HCT116 (cell line): ENCODE measurements around the gene TDRD3. TPM values are rescaled to one million over a fixed set of nuclear protein-coding genes. Genes with fewer than 3 reads are reported as not detected.

Experiments
- ATAC-seq: fragments of 200-7000 bp; cut with Tn5 transposase; 2 replicates; pipeline ENCODE4 v1.9.1; 2020; ENCODE audit warnings: mild to moderate bottlenecking, moderate library complexity
- BruUV-seq: library from RNA; stranded (reverse); fragments of 400-500 nt; replicated peaks from 2 replicates; lab custom pipeline; 2021; lab: Mats Ljungman, UMichigan
- CTCF ChIA-PET: fragments of 300-600 bp; sonication (Branson Sonifier 250); formaldehyde crosslinking; loops from one replicate; lab custom pipeline; 2021; ENCODE audit warnings: antibody characterized with exemption; lab: Charles Lee
- POLR2A ChIA-PET: fragments of 300-600, 350-600 bp; sonication (Branson Sonifier 250); formaldehyde crosslinking; loops from one replicate; lab custom pipeline; 2021; ENCODE audit warnings: antibody characterized with exemption; lab: Charles Lee
- RAD21 ChIA-PET, 2 experiments: fragments of 300-600 bp; sonication (Branson Sonifier 250); formaldehyde crosslinking; loops; one replicate each; lab custom pipeline; 2023; ENCODE audit warnings: low total read pairs in 2 of 2; ENCODE audit not compliant: uncharacterized antibody in 2 of 2, unreplicated experiment in 2 of 2, low non-redundant PET in 1 of 2; lab: Charles Lee
- DNase-seq: peaks from one replicate; pipeline ENCODE4 v3.0.0-alpha.2; 2010; ENCODE audit warnings: low read depth, low spot score
- H2AFZ ChIP-seq: fragments of 200-600 bp; shearing (Covaris generic), sonication (generic); 2 replicates; pipeline ENCODE4 v1.6.1; 2017; ENCODE audit warnings: low read depth, mixed run types, mixed read lengths, antibody characterized with exemption, low read length; ENCODE audit not compliant: poor library complexity, severe bottlenecking
- H3K27ac ChIP-seq: 2 replicates; pipeline ENCODE4 v1.5.1; 2012; ENCODE audit warnings: low read depth, low read length
- H3K27me3 ChIP-seq: fragments of 200-600 bp; sonication (generic); 2 replicates; pipeline ENCODE4 v1.6.1; 2016; ENCODE audit warnings: mixed run types, low read length, mixed read lengths; ENCODE audit not compliant: insufficient read depth
- H3K36me3 ChIP-seq, 2 experiments: fragments of 200-500 bp in 1 of 2; fragments of 200-600 bp in 1 of 2; sonication (Bioruptor generic) in 1 of 2; sonication (generic) in 1 of 2; 2 replicates each; pipeline versions ENCODE4 v1.5.1 to v1.6.1; 2014 to 2016; ENCODE audit warnings: low read length in 2 of 2, inconsistent platforms in 1 of 2, mixed read lengths in 1 of 2, mixed run types in 1 of 2; ENCODE audit not compliant: insufficient read depth in 2 of 2, control insufficient read depth in 1 of 2
- H3K4me1 ChIP-seq, 2 experiments: fragments of 200-600 bp in 1 of 2; sonication (generic) in 1 of 2; 2 replicates each; pipeline versions ENCODE4 v1.5.1 to v1.6.1; 2012 to 2017; ENCODE audit warnings: low read length in 2 of 2, inconsistent platforms in 1 of 2, mild to moderate bottlenecking in 1 of 2, mixed read lengths in 1 of 2, mixed run types in 1 of 2, moderate library complexity in 1 of 2; ENCODE audit not compliant: insufficient read depth in 2 of 2, control insufficient read depth in 1 of 2
- H3K4me2 ChIP-seq: fragments of 200-600 bp; sonication (generic); 2 replicates; pipeline ENCODE4 v1.6.1; 2017; ENCODE audit warnings: mixed run types, low read length, mixed read lengths
- H3K4me3 ChIP-seq, 2 experiments: fragments of 200-600 bp in 1 of 2; sonication (generic) in 1 of 2; replicated peaks in 1 of 2; 2 replicates each; pipeline ENCODE4 v1.5.1; 2011 to 2016; ENCODE audit warnings: low read length in 2 of 2, control low read depth in 1 of 2, low read depth in 1 of 2, mild to moderate bottlenecking in 1 of 2, mixed read lengths in 1 of 2, mixed run types in 1 of 2
- H3K79me2 ChIP-seq: fragments of 200-600 bp; sonication (generic); 2 replicates; pipeline ENCODE4 v1.6.1; 2017; ENCODE audit warnings: mild to moderate bottlenecking, mixed run types, low read length, moderate library complexity, mixed read lengths; ENCODE audit not compliant: insufficient read depth
- H3K9ac ChIP-seq: fragments of 200-600 bp; sonication (generic); 2 replicates; pipeline ENCODE4 v1.6.1; 2016; ENCODE audit warnings: low read length, mixed read lengths
- H3K9me2 ChIP-seq: fragments of 200-600 bp; sonication (generic), shearing (Covaris generic); 2 replicates; pipeline ENCODE4 v1.6.1; 2017; ENCODE audit warnings: mixed run types, mild to moderate bottlenecking, moderate library complexity; ENCODE audit not compliant: insufficient read depth
- H3K9me3 ChIP-seq, 2 experiments: fragments of 200-500 bp in 1 of 2; fragments of 200-600 bp in 1 of 2; sonication (Bioruptor generic) in 1 of 2; sonication (generic) in 1 of 2; 2 replicates each; pipeline ENCODE4 v1.6.1; 2014 to 2017; ENCODE audit warnings: low read length in 2 of 2, mixed read lengths in 2 of 2, inconsistent platforms in 1 of 2, low read depth in 1 of 2, mild to moderate bottlenecking in 1 of 2, mixed run types in 1 of 2, moderate library complexity in 1 of 2; ENCODE audit not compliant: control insufficient read depth in 1 of 2, insufficient read depth in 1 of 2
- H4K20me1 ChIP-seq: fragments of 200-600 bp; sonication (generic), shearing (Covaris generic); 2 replicates; pipeline ENCODE4 v1.6.1; 2017; ENCODE audit warnings: mixed run types, mild to moderate bottlenecking, moderate library complexity; ENCODE audit not compliant: insufficient read depth
- CBX3 ChIP-seq: IDR thresholded peaks from 2 replicates; pipeline ENCODE4 v1.6.1; 2012; ENCODE audit warnings: low read depth
- CTCF ChIP-seq, 3 experiments: fragments of 200-600 bp in 1 of 3; sonication (generic) in 1 of 3; IDR thresholded peaks in 2 of 3; conservative IDR thresholded peaks in 1 of 3; 2 replicates each; pipeline ENCODE4 v1.5.1; 2012 to 2017; ENCODE audit warnings: low read depth in 2 of 3, low read length in 2 of 3, antibody characterized with exemption in 1 of 3, borderline replicate concordance in 1 of 3, control low read depth in 1 of 3, mild to moderate bottlenecking in 1 of 3, mixed read lengths in 1 of 3, mixed run types in 1 of 3, moderate library complexity in 1 of 3; ENCODE audit not compliant: insufficient read depth in 1 of 3
- EGR1 ChIP-seq: IDR thresholded peaks from 2 replicates; pipeline ENCODE4 v1.6.1; 2012; ENCODE audit warnings: low read depth
- REST ChIP-seq: IDR thresholded peaks from 2 replicates; pipeline ENCODE4 v1.6.1; 2012; ENCODE audit warnings: low read depth
- SP1 ChIP-seq: IDR thresholded peaks from 2 replicates; pipeline ENCODE4 v1.6.1; 2012; ENCODE audit warnings: low read depth
- ZFX ChIP-seq: fragments of 450-650 bp; IDR thresholded peaks from 2 replicates; pipeline ENCODE4 v1.6.1; 2017
- intact Hi-C: fragments of 100-400 bp; cut with micrococcal nuclease; formaldehyde crosslinking; loops from 2 replicates; pipeline ENCODE4 v1.10.0; 2022
- total RNA-seq: library from RNA; stranded (reverse); gene quantifications from one replicate; pipeline ENCODE4 v1.2.1, GENCODE V29; 2021; ENCODE audit not compliant: unreplicated experiment

The TDRD3 gene
- total RNA-seq, 1 experiment from 2014 or later: 16.9 TPM

GRCh38 chr13:60351326-60351725, 45.7 kb upstream of the TDRD3 start:
- peak; percentile 25; the same call in 1 of the 2 replicates for ATAC-seq
- H3K9me2 ChIP-seq: no peaks in the 10 kb centered on the region
- DNase-seq: no peak
- no peak overlapping the region for H3K9ac ChIP-seq
- no peaks in the 10 kb centered on the region for H3K79me2 ChIP-seq
- ChIA-PET CTCF (no interaction called here), RAD21 (no interaction called here), POLR2A (no interaction called here)
- no peaks in the 10 kb centered on the region for H3K36me3 ChIP-seq
- no peak overlapping the region for H2AFZ ChIP-seq
- H3K4me3 ChIP-seq: no peak overlapping the region
- peaks cover 0 to 3% of the 10 kb centered on the region in 2 experiments; a peak in 1 of 4 replicates for H3K4me1 ChIP-seq
- H4K20me1 ChIP-seq: no peaks in the 10 kb centered on the region
- H3K4me2 ChIP-seq: no peak overlapping the region
- H3K9me3 ChIP-seq: no peaks in the 10 kb centered on the region
- no TSS peak for BruUV-seq
- TF ChIP-seq CTCF (IDR thresholded peaks at IDR 0.05 in 2 of 3, conservative IDR thresholded peaks at IDR 0.05 in 1 of 3; ENCODE audit: borderline replicate concordance in 1 of 3, insufficient read depth in 1 of 3, low read depth in 2 of 3, low read length in 2 of 3) (no peak), ZFX (no peak), REST (no peak), CBX3 (no peak), EGR1 (no peak), SP1 (no peak)
- intact Hi-C loops: no loop called here
- H3K27me3 ChIP-seq: no peaks in the 10 kb centered on the region; the same call in 1 of the 2 replicates
- no peak overlapping the region for H3K27ac ChIP-seq
